Caco-2 (cell line): ENCODE data around the gene SLC25A27. TPM values are rescaled to one million over a fixed set of nuclear protein-coding genes. Genes with fewer than 3 reads are reported as not detected.

Experiments used
- BruUV-seq: library from RNA; stranded (reverse); fragments of 400-500 nt; replicated peaks from 2 replicates; lab custom pipeline; 2021; lab: Mats Ljungman, UMichigan
- CTCF ChIA-PET: fragments of 300-600 bp; sonication (Branson Sonifier 250); formaldehyde crosslinking; loops from one replicate; lab custom pipeline; 2022; ENCODE audit warnings: antibody characterized with exemption; lab: Charles Lee
- POLR2A ChIA-PET: fragments of 300-600 bp; sonication (Branson Sonifier 250); formaldehyde crosslinking; loops from one replicate; lab custom pipeline; 2022; ENCODE audit warnings: antibody characterized with exemption; lab: Charles Lee
- DNase-seq, 2 experiments: peaks; one replicate each; pipeline versions ENCODE4 v3.0.0 to v3.0.0-alpha.2; 2020 to 2022
- H3K27me3 ChIP-seq: replicated peaks from 2 replicates; pipeline ENCODE4 v1.6.0; 2011; ENCODE audit warnings: low read length; ENCODE audit not compliant: control insufficient read depth, insufficient read depth
- H3K36me3 ChIP-seq: 2 replicates; pipeline ENCODE4 v1.5.1; 2011; ENCODE audit warnings: low read length; ENCODE audit not compliant: control insufficient read depth, insufficient read depth
- H3K4me1 ChIP-seq: fragments of 250-450 bp; sonication (Bioruptor Pico); 2 replicates; pipeline ENCODE4 v1.5.1; 2020; ENCODE audit warnings: mild to moderate bottlenecking
- H3K4me3 ChIP-seq: 2 replicates; pipeline ENCODE4 v1.5.1; 2011; ENCODE audit warnings: low read depth, mild to moderate bottlenecking, control low read depth, low read length
- H3K9me3 ChIP-seq: fragments of 250-450 bp; sonication (Bioruptor Pico); 2 replicates; pipeline ENCODE4 v1.5.1; 2020; ENCODE audit warnings: mild to moderate bottlenecking, moderate library complexity
- H3K27ac Mint-ChIP-seq: one replicate; pipeline ENCODE4 v1.8.0; 2022; ENCODE audit warnings: mixed read lengths; ENCODE audit not compliant: unreplicated experiment
- H3K27me3 Mint-ChIP-seq: one replicate; pipeline ENCODE4 v1.8.0; 2022; ENCODE audit warnings: mixed read lengths; ENCODE audit not compliant: insufficient read depth, unreplicated experiment
- H3K36me3 Mint-ChIP-seq: one replicate; pipeline ENCODE4 v1.8.0; 2022; ENCODE audit warnings: mild to moderate bottlenecking, mixed read lengths; ENCODE audit not compliant: insufficient read depth, unreplicated experiment
- H3K4me1 Mint-ChIP-seq: one replicate; pipeline ENCODE4 v1.8.0; 2022; ENCODE audit warnings: low read depth, mixed read lengths; ENCODE audit not compliant: unreplicated experiment
- H3K4me3 Mint-ChIP-seq: one replicate; pipeline ENCODE4 v1.8.0; 2022; ENCODE audit warnings: mild to moderate bottlenecking, moderate library complexity, mixed read lengths; ENCODE audit not compliant: unreplicated experiment
- H3K9me3 Mint-ChIP-seq: one replicate; pipeline ENCODE4 v1.8.0; 2022; ENCODE audit warnings: mixed read lengths; ENCODE audit not compliant: unreplicated experiment
- intact Hi-C: fragments of 100-400 bp; cut with micrococcal nuclease; formaldehyde crosslinking; loops from one replicate; pipeline ENCODE4 v1.10.0; 2022; ENCODE audit not compliant: unreplicated experiment
- total RNA-seq: library from RNA; stranded (reverse); gene quantifications from 2 replicates; pipeline ENCODE4 v1.2.3, GENCODE V29; 2022
- TF ChIP-seq, protein P1 (sequence below), 2 experiments: fragments of 200-600 bp in 1 of 2; IDR thresholded peaks; 1 replicate in 1 of 2; 2 replicates in 1 of 2; pipeline versions ENCODE4 v1.5.1 to v1.8.0; 2011 to 2022; ENCODE audit warnings: antibody characterized with exemption in 1 of 2, control low read depth in 1 of 2, inconsistent platforms in 1 of 2, low read depth in 1 of 2, low read length in 1 of 2, mild to moderate bottlenecking in 1 of 2, moderate library complexity in 1 of 2; ENCODE audit not compliant: insufficient read depth in 1 of 2, severe bottlenecking in 1 of 2, unreplicated experiment in 1 of 2

The SLC25A27 gene
- total RNA-seq, 1 experiment from 2014 or later, result 0.64 TPM

- no peaks in the 10 kb centered on the region for H3K4me1 Mint-ChIP-seq
- no peaks in the 10 kb centered on the region for H3K9me3 Mint-ChIP-seq
- Histone ChIP-seq H3K4me3 (no peak overlapping the region), H3K4me1 (no peaks in the 10 kb centered on the region), H3K36me3 (no peaks in the 10 kb centered on the region), H3K9me3 (no peaks in the 10 kb centered on the region), H3K27me3 (no peaks in the 10 kb centered on the region)
- no peak overlapping the region for H3K4me3 Mint-ChIP-seq
- BruUV-seq, result no TSS peak
- H3K36me3 Mint-ChIP-seq, result no peaks in the 10 kb centered on the region
- TF ChIP-seq, protein P1, sequence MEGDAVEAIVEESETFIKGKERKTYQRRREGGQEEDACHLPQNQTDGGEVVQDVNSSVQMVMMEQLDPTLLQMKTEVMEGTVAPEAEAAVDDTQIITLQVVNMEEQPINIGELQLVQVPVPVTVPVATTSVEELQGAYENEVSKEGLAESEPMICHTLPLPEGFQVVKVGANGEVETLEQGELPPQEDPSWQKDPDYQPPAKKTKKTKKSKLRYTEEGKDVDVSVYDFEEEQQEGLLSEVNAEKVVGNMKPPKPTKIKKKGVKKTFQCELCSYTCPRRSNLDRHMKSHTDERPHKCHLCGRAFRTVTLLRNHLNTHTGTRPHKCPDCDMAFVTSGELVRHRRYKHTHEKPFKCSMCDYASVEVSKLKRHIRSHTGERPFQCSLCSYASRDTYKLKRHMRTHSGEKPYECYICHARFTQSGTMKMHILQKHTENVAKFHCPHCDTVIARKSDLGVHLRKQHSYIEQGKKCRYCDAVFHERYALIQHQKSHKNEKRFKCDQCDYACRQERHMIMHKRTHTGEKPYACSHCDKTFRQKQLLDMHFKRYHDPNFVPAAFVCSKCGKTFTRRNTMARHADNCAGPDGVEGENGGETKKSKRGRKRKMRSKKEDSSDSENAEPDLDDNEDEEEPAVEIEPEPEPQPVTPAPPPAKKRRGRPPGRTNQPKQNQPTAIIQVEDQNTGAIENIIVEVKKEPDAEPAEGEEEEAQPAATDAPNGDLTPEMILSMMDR (IDR thresholded peaks at IDR 0.05; ENCODE audit: insufficient read depth in 1 of 2, low read depth in 1 of 2, low read length in 1 of 2, severe bottlenecking in 1 of 2, unreplicated experiment in 1 of 2), result peak; percentile 35 to 64
- intact Hi-C loops, result loop anchor here (1.0 to 5.0 kb wide), 4 partner anchors 134 to 536 kb away; partner anchors contain the start of gene RCAN2
- no peak overlapping the region for H3K27ac Mint-ChIP-seq
- DNase-seq, result peak in 1 of 2 experiments; percentile 16
- ChIA-PET POLR2A (no interaction called here), CTCF (no interaction called here)
- H3K27me3 Mint-ChIP-seq, result peaks cover 8% of the 10 kb centered on the region
Measured at GRCh38 chr6:46626228-46626909, 26.4 kb upstream of the SLC25A27 start.

- Mint-ChIP-seq H3K9me3 (no peaks in the 10 kb centered on the region), H3K4me3 (no peak overlapping the region), H3K36me3 (no peaks in the 10 kb centered on the region), H3K4me1 (no peaks in the 10 kb centered on the region), H3K27me3 (peaks cover 6% of the 10 kb centered on the region), H3K27ac (no peak overlapping the region)
- TF ChIP-seq, protein P1 (IDR thresholded peaks at IDR 0.05; ENCODE audit: insufficient read depth in 1 of 2, low read depth in 1 of 2, low read length in 1 of 2, severe bottlenecking in 1 of 2, unreplicated experiment in 1 of 2), result no peak
- H3K4me1 ChIP-seq, result no peaks in the 10 kb centered on the region
- no peaks in the 10 kb centered on the region for H3K9me3 ChIP-seq
- CTCF ChIA-PET, result no interaction called here
- H3K36me3 ChIP-seq, result no peaks in the 10 kb centered on the region
- DNase-seq, result no peak
- BruUV-seq, result no TSS peak
- H3K4me3 ChIP-seq, result no peak overlapping the region
- POLR2A ChIA-PET, result no interaction called here
- H3K27me3 ChIP-seq, result no peaks in the 10 kb centered on the region
- intact Hi-C loops, result loop anchor here (1.0 to 5.0 kb wide), 4 partner anchors 135 to 537 kb away; partner anchors contain the start of gene RCAN2
Measured at GRCh38 chr6:46626976-46627375, 25.8 kb upstream of the SLC25A27 start.

DNA sequence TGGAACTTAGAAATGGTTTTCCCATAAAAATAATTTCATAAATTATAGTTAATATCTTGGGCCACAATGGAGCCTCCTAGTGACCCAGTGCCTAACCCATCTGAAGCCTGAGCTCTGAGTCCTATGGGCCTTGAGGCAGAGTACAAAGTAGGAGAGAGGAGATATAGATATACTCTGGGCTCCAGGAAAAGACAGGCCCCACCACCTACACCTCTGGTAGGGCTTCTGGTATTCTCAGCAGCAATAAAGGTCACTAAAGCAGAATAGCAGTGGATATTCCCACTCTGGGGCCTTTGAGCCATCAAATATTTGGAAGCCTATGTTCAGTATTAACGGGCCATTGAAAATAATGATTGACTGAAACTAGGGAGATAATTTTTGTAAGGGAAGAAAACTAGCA lies 24.3 kb upstream of the SLC25A27 start:
- H3K4me1 ChIP-seq, result no peaks in the 10 kb centered on the region
- intact Hi-C loops, result loop anchor here (5.0 kb wide), 1 partner anchor 136 kb away; the partner anchor contains the start of gene RCAN2
- H3K4me3 Mint-ChIP-seq, result no peak overlapping the region
- no peak overlapping the region for H3K4me3 ChIP-seq
- TF ChIP-seq, protein P1 (IDR thresholded peaks at IDR 0.05; ENCODE audit: insufficient read depth in 1 of 2, low read depth in 1 of 2, low read length in 1 of 2, severe bottlenecking in 1 of 2, unreplicated experiment in 1 of 2), result no peak
- no peak overlapping the region for H3K27ac Mint-ChIP-seq
- POLR2A ChIA-PET, result no interaction called here
- DNase-seq, result no peak
- BruUV-seq, result no TSS peak
- H3K27me3 ChIP-seq, result no peaks in the 10 kb centered on the region
- CTCF ChIA-PET, result no interaction called here
- H3K36me3 Mint-ChIP-seq, result no peaks in the 10 kb centered on the region
- H3K4me1 Mint-ChIP-seq, result no peaks in the 10 kb centered on the region
- peaks cover 4% of the 10 kb centered on the region for H3K27me3 Mint-ChIP-seq
- H3K9me3 ChIP-seq, result no peaks in the 10 kb centered on the region
- H3K9me3 Mint-ChIP-seq, result no peaks in the 10 kb centered on the region
- no peaks in the 10 kb centered on the region for H3K36me3 ChIP-seq
